GM21528 (cell line): ENCODE data around the gene ZDHHC22.

Experiments
- ATAC-seq: cut with Tn5 transposase; IDR thresholded peaks from one replicate; pipeline ENCODE4 v1.9.1; 2021; ENCODE audit warnings: mild to moderate bottlenecking, moderate library complexity; ENCODE audit not compliant: unreplicated experiment, low FRiP score

ZDHHC22 gene

DNA sequence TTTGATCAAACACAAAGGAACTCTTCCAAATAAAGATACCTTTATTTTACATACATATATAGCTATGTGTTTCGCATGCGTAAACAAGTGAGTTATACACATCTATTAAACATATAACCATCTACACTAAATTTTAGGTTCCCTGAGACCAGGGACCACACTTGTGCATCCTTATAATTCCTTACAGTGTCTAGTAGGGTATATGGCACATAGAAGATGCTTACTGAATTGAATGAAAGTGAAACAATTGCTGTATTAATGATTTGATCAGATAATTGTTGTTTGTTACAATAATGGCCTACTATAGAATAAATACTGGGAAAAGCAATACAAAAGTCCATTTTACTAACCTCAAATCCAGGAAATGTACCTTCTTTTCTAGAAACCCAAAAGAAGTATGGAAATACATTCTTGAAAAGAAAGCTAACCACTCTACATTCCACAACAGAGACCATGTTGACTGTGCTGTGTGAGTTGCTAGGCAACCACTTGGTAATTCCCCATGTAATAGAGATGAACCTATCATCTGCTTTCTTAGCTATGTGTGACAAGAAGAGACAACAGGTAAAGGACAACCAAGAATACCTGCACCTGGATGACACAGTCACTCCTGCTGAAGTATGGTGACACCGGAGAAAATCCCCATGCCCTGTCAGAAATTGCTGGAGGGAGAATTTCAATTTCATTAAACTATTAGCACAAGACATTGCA, 55.4 kb downstream of the ZDHHC22 start:
- ATAC-seq: no peak

DNA sequence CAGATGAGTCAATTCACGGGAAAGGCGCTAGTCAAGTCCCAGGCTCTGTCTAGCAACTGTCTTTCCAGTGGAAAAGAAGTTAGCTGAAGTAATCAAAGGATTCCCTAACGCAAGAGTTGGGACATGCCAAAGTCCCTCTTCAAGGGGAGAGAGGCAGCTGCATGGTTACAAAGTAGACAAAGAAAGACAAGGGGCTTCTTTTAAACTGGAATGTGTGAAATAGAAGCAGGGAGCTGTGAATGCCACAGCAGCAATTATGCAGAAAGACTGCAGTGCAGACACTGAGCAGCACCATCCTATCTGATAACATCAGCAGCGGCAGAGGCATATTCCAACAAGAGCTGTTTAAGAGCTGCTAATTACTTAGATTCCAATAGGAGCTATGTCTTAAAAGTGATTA, 56.1 kb downstream of the ZDHHC22 start:
- no peak for ATAC-seq

DNA sequence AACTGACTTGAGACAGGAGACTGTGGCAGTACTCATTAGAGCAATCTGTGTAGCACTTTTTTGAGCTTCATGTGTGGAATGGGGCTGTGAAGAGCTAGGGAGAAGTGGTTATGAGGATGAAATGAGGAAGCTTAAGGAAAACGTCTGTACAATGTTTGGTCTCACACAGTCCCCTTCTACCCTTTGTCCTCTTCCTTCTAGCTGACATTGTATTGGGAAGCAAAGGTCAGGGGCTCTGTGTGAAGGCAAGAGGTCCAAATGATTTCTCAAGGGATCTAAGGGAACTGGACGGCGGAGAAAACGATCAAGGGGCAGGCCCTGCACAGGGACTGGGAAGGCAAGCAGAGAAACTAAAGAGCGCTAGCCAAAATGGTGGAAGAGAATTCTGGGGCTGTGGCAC, 56.6 kb downstream of the ZDHHC22 start:
- ATAC-seq: no peak

DNA sequence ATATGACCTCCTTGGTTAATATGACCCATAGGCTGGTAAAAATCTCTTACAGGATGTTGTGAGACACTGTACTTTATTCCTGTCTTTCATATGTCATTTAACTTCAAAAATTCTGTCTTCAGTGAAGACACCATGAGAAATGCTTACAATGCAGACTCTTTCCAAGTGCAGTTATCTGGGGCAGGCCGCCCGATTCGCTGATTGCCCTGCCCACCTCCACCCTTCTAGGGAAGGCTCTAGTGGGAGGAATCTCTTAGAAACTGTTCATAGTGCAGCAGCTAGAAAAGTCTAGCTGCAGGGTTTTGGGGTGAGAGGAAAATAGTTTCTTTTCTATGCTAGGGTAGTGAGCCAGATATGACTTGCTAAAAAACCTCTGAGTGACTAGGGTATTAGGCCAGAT, 58.5 kb downstream of the ZDHHC22 start:
- no peak for ATAC-seq

DNA sequence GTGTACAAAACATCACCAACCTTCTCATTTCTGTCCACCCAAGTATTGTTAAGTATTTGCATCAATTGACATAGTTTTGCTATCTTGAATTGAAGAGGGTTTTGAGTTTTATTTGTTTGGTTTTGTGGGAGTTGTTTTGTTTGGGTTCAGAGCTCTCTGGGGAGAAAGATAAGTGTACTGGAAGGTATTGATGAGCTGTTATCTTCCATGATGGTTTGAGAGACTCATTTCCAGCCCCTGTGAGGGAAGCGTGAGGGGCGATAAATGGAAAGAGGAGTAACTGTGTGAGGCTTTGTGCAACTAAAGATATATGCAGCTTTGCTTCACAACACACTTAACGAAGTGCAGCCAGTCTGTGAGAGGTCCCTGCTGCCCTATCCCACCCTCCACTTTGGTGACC, 59.2 kb downstream of the ZDHHC22 start:
- ATAC-seq: no peak
